HPDE6-E6E7 (cell line): ENCODE measurements around the gene DDX25.

Experiments
- DNase-seq: peaks from one replicate; pipeline ENCODE4 v3.0.0; 2011; ENCODE audit warnings: missing footprints; ENCODE audit errors: extremely low spot score

DDX25 gene

GRCh38 chr11:125977333-125977732 lies 73.0 kb downstream of the DDX25 start:
- no peak for DNase-seq

GRCh38 chr11:125978181-125978716 lies 73.9 kb downstream of the DDX25 start:
- DNase-seq: no peak
